Adrenal gland (tissue), 19 donors: ENCODE data around the gene CRK. TPM values are rescaled to one million over a fixed set of nuclear protein-coding genes. Genes with fewer than 3 reads are reported as not detected.

ENCODE experiments used
- DNase-seq, 7 donors: peaks; one replicate each; pipeline ENCODE4 v3.0.0-alpha.2; 2019 to 2020
- H3K27ac ChIP-seq, 5 donors: fragments of 200-600 bp; sonication (generic) in 4 of 5; 1 replicate in 3 of 5; 2 replicates in 2 of 5; pipeline versions ENCODE4 v1.5.1 to v1.8.0; 2016 to 2020; ENCODE audit warnings: mild to moderate bottlenecking in 1 of 5
- H3K27me3 ChIP-seq: fragments of 200-600 bp; 2 replicates; pipeline ENCODE4 v1.8.0; 2021
- H3K36me3 ChIP-seq, 2 donors: fragments of 200-600 bp; replicated peaks in 1 of 2; 1 replicate in 1 of 2; 2 replicates in 1 of 2; pipeline versions ENCODE4 v1.5.1 to v1.8.0; 2018 to 2022
- H3K4me1 ChIP-seq, 2 donors: fragments of 200-600 bp; replicated peaks in 1 of 2; 1 replicate in 1 of 2; 2 replicates in 1 of 2; pipeline versions ENCODE4 v1.5.1 to v1.8.0; 2018 to 2021
- H3K4me3 ChIP-seq, 4 donors: fragments of 200-600 bp; sonication (generic) in 3 of 4; one replicate each; pipeline ENCODE4 v1.5.1; 2016 to 2018
- H3K9me3 ChIP-seq, 3 donors: fragments of 200-600 bp; sonication (generic) in 1 of 3; replicated peaks in 1 of 3; 1 replicate in 2 of 3; 2 replicates in 1 of 3; pipeline versions ENCODE4 v1.5.1 to v1.8.0; 2016 to 2021
- POLR2A ChIP-seq, 2 donors: fragments of 450-650 bp; IDR thresholded peaks; one replicate each; pipeline ENCODE4 v1.6.1; 2017; ENCODE audit warnings: antibody characterized with exemption in 2 of 2, mild to moderate bottlenecking in 2 of 2, moderate library complexity in 1 of 2
- WGBS, 4 donors: extraction: QIAGEN DNeasy Blood & Tissue Kit in 2 of 4; methylation state at CpG; one replicate each; pipeline versions ENCODE4 v1.1.5 to v1.1.7; 2013 to 2017; 5-methylcytosine and 5-hydroxymethylcytosine counted together
- intact Hi-C, 2 donors: fragments of 100-400 bp; cut with DNase I; formaldehyde crosslinking; loops; one replicate each; pipeline versions ENCODE4 v1.14.1 to v1.15.0; 2022 to 2023
- long read RNA-seq, 10 donors: library from polyadenylated mRNA in 3 of 10; unstranded in 2 of 10; stranded (forward) in 1 of 10; transcript quantifications; one replicate each; pipeline ENCODE4 v2.0.0 and lab custom pipeline, GENCODE V29; 2021 to 2026
- polyA plus RNA-seq, 3 donors: library from polyadenylated mRNA; stranded (reverse); fragments of 200-250 nt in 2 of 3; fragments of 350-450 nt in 1 of 3; fragmentation: Illumina TruSeq in 1 of 3; extraction: RNeasy Lipid Tissue Mini Kit (QIAGEN cat#74804) in 1 of 3; gene quantifications; one replicate each; pipeline ENCODE4 v1.2.3, GENCODE V29; 2013 to 2014
- total RNA-seq, 9 donors: library from RNA; depleted of rRNA in 4 of 9; stranded (reverse); fragments of >200 nt in 4 of 9; fragments of 120-200 nt in 1 of 9; fragmentation: NEBNext Ultra II Directional in 1 of 9; extraction: Animal tissue kit (Norgen Biotek cat#: 25700) in 1 of 9; gene quantifications; one replicate each; pipeline versions ENCODE4 v1.1.0 to v1.2.4, GENCODE V29; 2013 to 2023
- TF ChIP-seq, protein P1 (sequence below), 6 experiments: fragments of 450-650 bp in 4 of 6; fragments of 200-600 bp in 2 of 6; sonication (generic) in 1 of 6; IDR thresholded peaks; 1 replicate in 5 of 6; 2 replicates in 1 of 6; pipeline versions ENCODE4 v1.5.1 to v1.8.0; 2016 to 2021; ENCODE audit warnings: antibody characterized with exemption in 6 of 6, mild to moderate bottlenecking in 2 of 6, moderate library complexity in 1 of 6
- donor health status: healthy with polysubstance abuse.
- donor health status: Bipolar disorder and iron deficiency.
- donor health status: DM: yes; HTN: yes; CAD: no.
- donor health status: DM: no; HTN: no; CAD: no.
- donor health status: DM: no; HTN: no; CAD: no.
- donor health status: DM: yes; HTN: yes; CAD: no.

CRK gene
- total RNA-seq: 10 to 100 TPM; 49.6 to 80.6 (median 59.6) TPM
- polyA plus RNA-seq: 10 to 100 TPM; 20.3 to 62.7 (median 23.0) TPM
- long read RNA-seq, donor 1, transcript CRK-202 (3 exons, 3,675 nt): minor isoform, 7 of 17 reads
- long read RNA-seq, donor 1, transcript CRK-201 (3 exons, 3,880 nt): major isoform, 10 of 17 reads
- long read RNA-seq, donor 1, partial matches to known transcripts: 0 of 17 reads
- long read RNA-seq, donor 1, other reads (novel, unspliced or antisense): 0 of 17 reads
- long read RNA-seq, donor 2, transcript CRK-202 (3 exons, 3,675 nt): major isoform, 10 of 13 reads
- long read RNA-seq, donor 2, partial matches to known transcripts: 0 of 13 reads
- long read RNA-seq, donor 2, other reads (novel, unspliced or antisense): 0 of 13 reads
- long read RNA-seq, donor 3, transcript CRK-202 (3 exons, 3,675 nt): minor isoform, 7 of 16 reads
- long read RNA-seq, donor 3, transcript CRK-201 (3 exons, 3,880 nt): major isoform, 9 of 16 reads
- long read RNA-seq, donor 3, partial matches to known transcripts: 0 of 16 reads
- long read RNA-seq, donor 3, other reads (novel, unspliced or antisense): 0 of 16 reads
- long read RNA-seq, donor 4, partial matches to known transcripts: 3 of 11 reads
- long read RNA-seq, donor 4, other reads (novel, unspliced or antisense): 8 of 11 reads
- long read RNA-seq, donor 5, transcript CRK-201 (3 exons, 3,880 nt): minor isoform, 61 of 167 reads
- long read RNA-seq, donor 5, transcript CRK-202 (3 exons, 3,675 nt): major isoform, 100 of 167 reads
- long read RNA-seq, donor 5, partial matches to known transcripts: 0 of 167 reads
- long read RNA-seq, donor 5, other reads (novel, unspliced or antisense): 6 of 167 reads
- long read RNA-seq, donor 6, partial matches to known transcripts: 2 of 9 reads
- long read RNA-seq, donor 6, other reads (novel, unspliced or antisense): 7 of 9 reads
- long read RNA-seq, donor 7, partial matches to known transcripts: 0 of 5 reads
- long read RNA-seq, donor 7, other reads (novel, unspliced or antisense): 0 of 5 reads
- long read RNA-seq, donor 8, transcript CRK-201 (3 exons, 3,880 nt): minor isoform, 6 of 16 reads
- long read RNA-seq, donor 8, transcript CRK-202 (3 exons, 3,675 nt): major isoform, 10 of 16 reads
- long read RNA-seq, donor 8, partial matches to known transcripts: 0 of 16 reads
- long read RNA-seq, donor 8, other reads (novel, unspliced or antisense): 0 of 16 reads
- long read RNA-seq, donor 9, transcript CRK-202 (3 exons, 3,675 nt): major isoform, 7 of 11 reads
- long read RNA-seq, donor 9, partial matches to known transcripts: 0 of 11 reads
- long read RNA-seq, donor 9, other reads (novel, unspliced or antisense): 0 of 11 reads
- long read RNA-seq, donor 10, partial matches to known transcripts: 0 of 6 reads
- long read RNA-seq, donor 10, other reads (novel, unspliced or antisense): 0 of 6 reads

- 0 to 1% (median 0%) methylated on average over 2 to 93 of the region's 93 CpGs for WGBS, 4 donors
- Histone ChIP-seq H3K36me3 (no peaks in the 10 kb centered on the region), H3K27me3 (no peaks in the 10 kb centered on the region), H3K4me3 (peak within 1 kb of the TSS; percentile 54 to 99 (median 82)), H3K4me1 (peaks cover 33 to 53% of the 10 kb centered on the region in 2 donors), H3K9me3 (no peaks in the 10 kb centered on the region), H3K27ac (peak within 1 kb of the TSS; percentile 90 to 100 (median 99))
- DNase-seq: peak; percentile 95 to 98 (median 97)
- intact Hi-C loops: loop anchor here in 1 of 2 donors (10.0 kb wide), 1 partner anchor 91 kb away; no protein-coding TSS in a partner anchor
- peak; percentile 85 to 90 for TF ChIP-seq POLR2A (IDR thresholded peaks at IDR 0.05)
- TF ChIP-seq, protein P1, sequence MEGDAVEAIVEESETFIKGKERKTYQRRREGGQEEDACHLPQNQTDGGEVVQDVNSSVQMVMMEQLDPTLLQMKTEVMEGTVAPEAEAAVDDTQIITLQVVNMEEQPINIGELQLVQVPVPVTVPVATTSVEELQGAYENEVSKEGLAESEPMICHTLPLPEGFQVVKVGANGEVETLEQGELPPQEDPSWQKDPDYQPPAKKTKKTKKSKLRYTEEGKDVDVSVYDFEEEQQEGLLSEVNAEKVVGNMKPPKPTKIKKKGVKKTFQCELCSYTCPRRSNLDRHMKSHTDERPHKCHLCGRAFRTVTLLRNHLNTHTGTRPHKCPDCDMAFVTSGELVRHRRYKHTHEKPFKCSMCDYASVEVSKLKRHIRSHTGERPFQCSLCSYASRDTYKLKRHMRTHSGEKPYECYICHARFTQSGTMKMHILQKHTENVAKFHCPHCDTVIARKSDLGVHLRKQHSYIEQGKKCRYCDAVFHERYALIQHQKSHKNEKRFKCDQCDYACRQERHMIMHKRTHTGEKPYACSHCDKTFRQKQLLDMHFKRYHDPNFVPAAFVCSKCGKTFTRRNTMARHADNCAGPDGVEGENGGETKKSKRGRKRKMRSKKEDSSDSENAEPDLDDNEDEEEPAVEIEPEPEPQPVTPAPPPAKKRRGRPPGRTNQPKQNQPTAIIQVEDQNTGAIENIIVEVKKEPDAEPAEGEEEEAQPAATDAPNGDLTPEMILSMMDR (IDR thresholded peaks at IDR 0.05): peak in 1 of 6 experiments; percentile 5
Observed at GRCh38 chr17:1455797-1456599, at the start of gene CRK. TSS of gene CRK (minus strand) at chr17:1456232. CDS start at chr17:1456117, 115 bp downstream.

DNA sequence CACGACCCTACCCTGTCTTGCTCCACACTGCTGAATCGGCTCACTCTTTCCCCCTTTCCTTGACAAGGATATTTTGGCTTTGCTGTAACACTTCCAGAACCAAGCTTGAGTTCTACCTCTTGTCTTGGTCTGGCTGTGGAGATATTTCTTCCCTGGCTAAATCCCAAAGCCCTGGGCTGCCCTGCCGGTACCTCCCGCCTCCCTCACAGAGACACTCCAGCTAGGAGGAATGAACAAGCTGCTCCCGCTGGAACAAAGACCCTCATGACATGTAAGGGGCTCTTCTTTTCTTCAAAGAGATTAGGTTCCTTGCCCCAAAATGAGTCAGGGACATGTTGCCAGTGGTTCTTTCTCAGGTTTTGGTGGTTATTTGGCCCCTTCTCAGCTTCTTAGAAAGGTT is 49.6 kb upstream of the CRK start:
- 84 to 92% (median 87%) methylated on average over 5 of the region's 5 CpGs for WGBS, 4 donors
- intact Hi-C loops: no loop called here
- DNase-seq: no peak
- TF ChIP-seq, protein P1 (IDR thresholded peaks at IDR 0.05): no peak
- no peak for TF ChIP-seq POLR2A (IDR thresholded peaks at IDR 0.05)
- H3K36me3 ChIP-seq: peaks cover 0 to 22% of the 10 kb centered on the region in 2 donors
- peaks cover 0 to 2% of the 10 kb centered on the region in 2 donors for H3K4me1 ChIP-seq
- no peaks in the 10 kb centered on the region for H3K27me3 ChIP-seq
- no peak overlapping the region for H3K4me3 ChIP-seq
- H3K27ac ChIP-seq: no peak overlapping the region
- H3K9me3 ChIP-seq: no peaks in the 10 kb centered on the region

GRCh38 chr17:1504866-1505265 is 48.8 kb upstream of the CRK start:
- no peaks in the 10 kb centered on the region for H3K9me3 ChIP-seq
- no peaks in the 10 kb centered on the region for H3K27me3 ChIP-seq
- 76 to 94% (median 81%) methylated on average over 3 of the region's 3 CpGs for WGBS, 4 donors
- no peak overlapping the region for H3K4me3 ChIP-seq
- H3K27ac ChIP-seq: no peak overlapping the region
- TF ChIP-seq POLR2A (IDR thresholded peaks at IDR 0.05): no peak
- TF ChIP-seq, protein P1 (IDR thresholded peaks at IDR 0.05): no peak
- no peaks in the 10 kb centered on the region for H3K4me1 ChIP-seq
- DNase-seq: no peak
- peaks cover 0 to 22% of the 10 kb centered on the region in 2 donors for H3K36me3 ChIP-seq
- intact Hi-C loops: no loop called here
